Keratinocyte (primary cell): Measurements from ENCODE around the gene OR2A5.

ENCODE experiments used
- EZH2 ChIP-seq: IDR thresholded peaks from one replicate; pipeline ENCODE4 v1.6.1; 2012; ENCODE audit warnings: inconsistent platforms, mild to moderate bottlenecking, low read length, moderate library complexity
- TF ChIP-seq, protein P1 (sequence below), 3 experiments: IDR thresholded peaks in 1 of 3; conservative IDR thresholded peaks in 1 of 3; optimal IDR thresholded peaks in 1 of 3; 2 replicates in 2 of 3; 3 replicates in 1 of 3; pipeline versions ENCODE3 to v1.5.1; 2011; ENCODE audit warnings: low read length in 3 of 3, mild to moderate bottlenecking in 3 of 3, moderate library complexity in 2 of 3, control low read depth in 1 of 3, inconsistent platforms in 1 of 3; ENCODE audit not compliant: insufficient read depth in 2 of 3; ENCODE audit errors: extremely low read depth in 1 of 3

DNA sequence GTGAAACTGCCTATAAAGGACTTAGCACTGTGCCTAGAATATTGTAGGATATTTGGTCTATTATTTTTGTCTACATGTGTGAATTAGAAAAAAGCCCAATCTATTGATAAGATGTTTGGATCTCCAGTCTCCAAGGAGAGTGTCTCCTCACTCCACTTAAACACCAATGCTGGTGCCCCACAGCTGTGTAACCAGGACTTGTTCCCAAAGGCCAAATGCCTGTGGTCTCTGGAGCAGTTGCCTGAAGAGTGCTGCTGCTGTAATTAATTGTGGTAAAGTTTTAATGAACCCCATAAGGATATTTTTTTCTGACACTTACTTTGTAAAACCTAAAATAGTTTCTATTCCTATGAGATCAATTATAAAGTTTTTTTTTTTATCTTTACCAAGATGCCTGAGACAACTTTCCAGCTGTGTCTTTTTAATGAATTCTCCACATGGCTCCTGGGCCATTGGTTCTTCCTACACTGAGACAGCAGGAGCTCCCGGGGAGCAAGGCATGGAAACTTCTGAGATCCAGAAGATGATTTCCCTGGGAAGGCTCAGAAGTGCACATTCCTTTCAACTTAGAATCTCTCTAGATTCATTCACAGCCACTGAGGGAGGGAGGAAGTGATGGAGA, 11.2 kb upstream of the OR2A5 start:
- TF ChIP-seq, protein P1, sequence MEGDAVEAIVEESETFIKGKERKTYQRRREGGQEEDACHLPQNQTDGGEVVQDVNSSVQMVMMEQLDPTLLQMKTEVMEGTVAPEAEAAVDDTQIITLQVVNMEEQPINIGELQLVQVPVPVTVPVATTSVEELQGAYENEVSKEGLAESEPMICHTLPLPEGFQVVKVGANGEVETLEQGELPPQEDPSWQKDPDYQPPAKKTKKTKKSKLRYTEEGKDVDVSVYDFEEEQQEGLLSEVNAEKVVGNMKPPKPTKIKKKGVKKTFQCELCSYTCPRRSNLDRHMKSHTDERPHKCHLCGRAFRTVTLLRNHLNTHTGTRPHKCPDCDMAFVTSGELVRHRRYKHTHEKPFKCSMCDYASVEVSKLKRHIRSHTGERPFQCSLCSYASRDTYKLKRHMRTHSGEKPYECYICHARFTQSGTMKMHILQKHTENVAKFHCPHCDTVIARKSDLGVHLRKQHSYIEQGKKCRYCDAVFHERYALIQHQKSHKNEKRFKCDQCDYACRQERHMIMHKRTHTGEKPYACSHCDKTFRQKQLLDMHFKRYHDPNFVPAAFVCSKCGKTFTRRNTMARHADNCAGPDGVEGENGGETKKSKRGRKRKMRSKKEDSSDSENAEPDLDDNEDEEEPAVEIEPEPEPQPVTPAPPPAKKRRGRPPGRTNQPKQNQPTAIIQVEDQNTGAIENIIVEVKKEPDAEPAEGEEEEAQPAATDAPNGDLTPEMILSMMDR (optimal IDR thresholded peaks at IDR 0.05 in 1 of 3, IDR thresholded peaks at IDR 0.05 in 1 of 3, conservative IDR thresholded peaks at IDR 0.05 in 1 of 3; ENCODE audit: extremely low read depth in 1 of 3, insufficient read depth in 2 of 3, low read length in 3 of 3): no peak
- TF ChIP-seq EZH2: no peak
